ENCODE measurements around the gene CHST11. TPM values are rescaled to one million over a fixed set of nuclear protein-coding genes. Genes with fewer than 3 reads are reported as not detected.
A peak's percentile ranks its signal among the peaks of the same experiment; 100 is the strongest.

CHST11 gene
- total RNA-seq, 1 donor = 10.8 TPM

DNA sequence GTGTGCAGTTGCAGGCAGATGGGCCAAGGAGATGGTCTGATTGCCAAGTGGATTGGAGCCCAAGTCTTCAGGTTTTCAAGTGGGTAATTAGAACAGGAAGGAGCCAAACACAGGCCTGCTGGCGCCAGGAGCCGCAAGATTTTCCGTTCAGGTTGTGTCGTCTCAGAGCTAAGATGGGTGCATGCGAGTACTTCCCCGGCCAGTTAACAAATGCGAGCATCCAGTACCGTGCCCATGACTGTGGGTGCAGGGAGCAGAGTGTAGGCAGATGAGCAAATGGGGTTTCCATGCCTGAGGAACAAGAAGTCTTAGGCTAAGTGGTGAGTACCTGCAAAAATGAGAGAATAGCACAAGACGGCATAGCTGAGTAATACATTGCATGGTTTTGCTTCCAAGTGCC is 90.5 kb downstream of the CHST11 start:
- H3K4me3 ChIP-seq (ENCODE audit: low read depth, low read length) = no peak overlapping the region
- TF ChIP-seq, protein P1, sequence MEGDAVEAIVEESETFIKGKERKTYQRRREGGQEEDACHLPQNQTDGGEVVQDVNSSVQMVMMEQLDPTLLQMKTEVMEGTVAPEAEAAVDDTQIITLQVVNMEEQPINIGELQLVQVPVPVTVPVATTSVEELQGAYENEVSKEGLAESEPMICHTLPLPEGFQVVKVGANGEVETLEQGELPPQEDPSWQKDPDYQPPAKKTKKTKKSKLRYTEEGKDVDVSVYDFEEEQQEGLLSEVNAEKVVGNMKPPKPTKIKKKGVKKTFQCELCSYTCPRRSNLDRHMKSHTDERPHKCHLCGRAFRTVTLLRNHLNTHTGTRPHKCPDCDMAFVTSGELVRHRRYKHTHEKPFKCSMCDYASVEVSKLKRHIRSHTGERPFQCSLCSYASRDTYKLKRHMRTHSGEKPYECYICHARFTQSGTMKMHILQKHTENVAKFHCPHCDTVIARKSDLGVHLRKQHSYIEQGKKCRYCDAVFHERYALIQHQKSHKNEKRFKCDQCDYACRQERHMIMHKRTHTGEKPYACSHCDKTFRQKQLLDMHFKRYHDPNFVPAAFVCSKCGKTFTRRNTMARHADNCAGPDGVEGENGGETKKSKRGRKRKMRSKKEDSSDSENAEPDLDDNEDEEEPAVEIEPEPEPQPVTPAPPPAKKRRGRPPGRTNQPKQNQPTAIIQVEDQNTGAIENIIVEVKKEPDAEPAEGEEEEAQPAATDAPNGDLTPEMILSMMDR (IDR thresholded peaks at IDR 0.05; ENCODE audit: insufficient read depth, low read length) = no peak
- no peak for DNase-seq (ENCODE audit: low read depth)

DNA sequence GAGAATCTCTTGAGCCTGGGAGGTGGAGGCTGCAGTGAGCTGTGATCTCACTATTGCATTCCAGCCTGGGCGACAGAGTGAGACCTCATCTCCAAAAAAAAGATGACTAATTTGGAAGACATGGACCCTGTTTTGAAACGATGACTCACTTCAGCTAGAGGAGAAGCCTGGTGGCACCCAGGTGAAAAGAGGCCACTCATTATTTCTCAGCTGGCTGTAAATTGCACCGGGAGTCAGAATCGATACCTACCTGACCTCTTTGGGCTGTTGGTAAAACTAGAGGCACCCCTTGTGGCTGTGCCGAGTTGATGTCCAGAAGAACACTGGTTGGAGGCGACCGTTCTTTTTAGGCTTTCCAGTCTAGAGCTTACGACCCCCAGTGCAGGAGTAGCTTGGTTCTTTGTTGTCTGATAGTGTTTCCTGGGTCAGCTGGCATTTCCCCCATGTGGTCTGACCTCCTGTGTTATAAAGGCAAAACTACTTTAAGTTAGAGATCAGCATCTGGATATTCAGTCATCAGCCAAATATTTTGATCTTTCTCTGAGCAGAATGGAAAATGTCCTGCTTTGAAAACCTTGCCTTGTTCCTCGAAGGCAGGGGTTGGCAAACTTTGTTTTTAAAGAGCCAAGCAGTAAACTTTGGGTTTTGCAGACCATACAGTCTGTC is 93.2 kb downstream of the CHST11 start:
- peak; percentile 17 for DNase-seq (ENCODE audit: low read depth)
- H3K4me3 ChIP-seq (ENCODE audit: low read depth, low read length) = no peak overlapping the region
- TF ChIP-seq, protein P1 (IDR thresholded peaks at IDR 0.05; ENCODE audit: insufficient read depth, low read length) = no peak

DNA sequence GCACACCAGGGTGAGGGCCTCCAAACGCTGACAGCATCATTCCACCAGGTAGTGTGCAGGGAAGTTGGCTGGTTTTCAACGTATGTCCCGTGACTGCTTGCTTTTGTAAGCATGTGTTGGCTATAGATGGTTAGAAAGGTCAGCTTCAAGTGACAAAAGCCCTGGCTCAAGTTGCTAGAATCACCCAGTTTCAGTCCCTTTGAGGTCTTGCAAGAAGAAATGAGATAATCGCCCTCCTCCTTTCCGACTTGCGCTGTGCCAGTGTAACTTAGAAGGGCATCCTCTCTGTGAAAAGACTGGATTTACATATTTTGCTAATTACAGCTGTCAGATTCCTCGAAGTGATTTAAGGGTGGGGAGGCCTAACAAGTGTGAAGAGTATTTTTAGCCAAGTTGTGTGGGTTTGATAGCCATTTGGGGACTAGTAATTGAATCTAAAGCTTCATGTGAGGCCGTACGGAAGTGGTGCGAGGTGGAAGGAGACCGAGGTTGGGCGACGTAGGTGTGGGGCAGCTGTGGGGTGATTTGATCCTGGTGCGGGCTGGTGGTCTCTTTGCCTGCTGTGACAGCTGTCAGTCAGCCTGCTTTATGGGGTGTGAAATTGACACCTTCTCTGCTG is 94.7 kb downstream of the CHST11 start:
- TF ChIP-seq, protein P1 (IDR thresholded peaks at IDR 0.05; ENCODE audit: insufficient read depth, low read length) = no peak
- H3K4me3 ChIP-seq (ENCODE audit: low read depth, low read length) = no peak overlapping the region
- no peak for DNase-seq (ENCODE audit: low read depth)

DNA sequence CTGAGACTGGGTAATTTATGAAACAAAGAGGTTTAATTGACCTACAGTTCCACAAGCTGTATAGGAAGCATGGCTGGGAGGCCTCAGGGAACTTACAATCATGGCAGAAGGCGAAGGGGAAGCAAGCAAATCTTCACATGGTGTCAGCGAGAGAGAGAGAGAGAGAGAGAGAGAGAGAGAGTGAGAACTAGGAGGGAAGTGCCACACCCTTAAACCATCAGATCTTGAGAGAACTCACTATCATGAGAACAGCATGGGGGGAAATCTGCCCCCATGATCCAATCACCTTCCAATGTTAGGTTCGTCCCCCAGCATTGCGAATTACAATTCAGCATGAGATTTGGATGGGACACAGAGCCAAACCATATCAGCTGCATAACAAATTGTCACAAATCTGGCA is 96.7 kb downstream of the CHST11 start:
- H3K4me3 ChIP-seq (ENCODE audit: low read depth, low read length) = no peak overlapping the region
- TF ChIP-seq, protein P1 (IDR thresholded peaks at IDR 0.05; ENCODE audit: insufficient read depth, low read length) = no peak
- no peak for DNase-seq (ENCODE audit: low read depth)

DNA sequence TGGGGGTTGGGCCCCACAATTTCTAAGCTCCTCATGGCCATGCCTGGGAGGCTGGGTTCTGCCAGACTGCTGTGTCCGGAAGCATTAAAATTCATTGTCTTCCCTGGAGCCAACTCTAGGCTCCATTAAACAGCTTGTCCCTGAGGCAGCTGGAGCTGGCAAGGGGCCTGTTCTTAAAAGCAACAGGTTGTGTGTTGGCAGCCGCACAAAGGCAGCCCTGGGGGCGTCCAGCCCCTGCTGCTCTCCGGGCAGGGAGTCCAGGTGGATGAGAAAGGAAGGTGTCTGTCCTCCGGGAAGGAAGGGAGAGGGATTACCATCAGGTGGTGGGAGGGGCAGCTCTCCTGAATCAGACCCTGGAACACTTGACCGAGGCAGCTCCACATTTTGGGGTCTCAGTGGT is 98.9 kb downstream of the CHST11 start:
- TF ChIP-seq, protein P1 (IDR thresholded peaks at IDR 0.05; ENCODE audit: insufficient read depth, low read length) = no peak
- H3K4me3 ChIP-seq (ENCODE audit: low read depth, low read length) = no peak overlapping the region
- DNase-seq (ENCODE audit: low read depth) = no peak

DNA sequence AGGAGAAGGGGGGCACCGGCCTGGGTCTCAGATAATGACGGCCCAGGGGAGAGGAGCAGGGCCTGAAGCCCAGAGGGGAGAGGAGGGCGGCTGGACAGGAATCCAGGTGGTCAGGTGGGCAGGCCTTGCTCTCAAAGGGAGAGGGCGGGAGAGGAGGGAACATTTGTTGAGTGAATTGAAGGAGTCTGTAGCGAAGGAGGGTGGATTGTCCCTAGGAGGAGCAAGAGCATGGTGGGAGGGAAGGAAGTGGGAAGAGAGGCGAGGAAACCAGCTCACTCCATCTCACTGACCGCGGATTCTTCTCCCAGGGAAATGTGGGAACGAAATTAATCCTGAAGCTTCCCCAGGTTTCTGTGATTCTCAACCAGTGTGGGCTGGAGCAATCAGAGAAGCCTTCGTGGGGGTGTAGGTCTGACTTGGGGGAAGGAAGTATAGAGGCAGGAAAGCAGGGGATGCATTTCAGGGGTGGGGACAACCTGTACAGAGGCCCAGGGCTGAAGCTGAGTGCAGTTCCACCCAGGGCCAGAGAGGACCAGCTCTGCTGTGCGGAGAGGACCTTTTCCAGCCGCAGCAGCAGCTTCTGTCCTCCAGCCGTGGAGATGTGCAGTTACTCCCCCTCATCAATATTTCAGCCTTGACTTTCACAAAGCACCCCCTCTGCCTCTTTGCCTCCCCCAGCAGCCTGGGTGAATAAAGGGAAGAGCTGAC is 100.9 kb downstream of the CHST11 start:
- no peak overlapping the region for H3K4me3 ChIP-seq (ENCODE audit: low read depth, low read length)
- TF ChIP-seq, protein P1 (IDR thresholded peaks at IDR 0.05; ENCODE audit: insufficient read depth, low read length) = no peak
- DNase-seq (ENCODE audit: low read depth) = no peak
